IMR-90 (cell line): ENCODE measurements around the gene SNX32. TPM values are rescaled to one million over a fixed set of nuclear protein-coding genes. Genes with fewer than 3 reads are reported as not detected.

ENCODE experiments used
- ATAC-seq: fragments of 200-7000 bp; cut with Tn5 transposase; 2 replicates; pipeline ENCODE4 v1.9.1; 2020; ENCODE audit warnings: low read depth, mild to moderate bottlenecking, moderate library complexity
- BruUV-seq: library from RNA; stranded (reverse); fragments of 400-500 nt; replicated peaks from 2 replicates; lab custom pipeline; 2021; lab: Mats Ljungman, UMichigan
- CTCF ChIA-PET: fragments of 300-600 bp; formaldehyde crosslinking; extraction: SDS; loops from one replicate; lab custom pipeline; 2021; ENCODE audit warnings: antibody characterized with exemption; lab: Yijun Ruan, JAX
- POLR2A ChIA-PET: fragments of 300-600 bp; sonication (Branson Sonifier 250); formaldehyde crosslinking; loops from one replicate; lab custom pipeline; 2022; ENCODE audit warnings: antibody characterized with exemption; ENCODE audit not compliant: unreplicated experiment; lab: Charles Lee
- DNase-seq: peaks from one replicate; pipeline ENCODE4 v3.0.0; 2013
- H2AFZ ChIP-seq: replicated peaks from 2 replicates; pipeline ENCODE3; 2013; ENCODE audit warnings: low read length, mild to moderate bottlenecking; ENCODE audit not compliant: poor library complexity
- H2AK5ac ChIP-seq: 2 replicates; pipeline ENCODE4 v1.6.1; 2013; ENCODE audit warnings: low read depth, low read length, inconsistent platforms
- H2AK9ac ChIP-seq: replicated peaks from 2 replicates; pipeline ENCODE3; 2013; ENCODE audit warnings: mild to moderate bottlenecking, low read depth, low read length, moderate library complexity; ENCODE audit not compliant: poor library complexity
- H2BK120ac ChIP-seq: 2 replicates; pipeline ENCODE4 v1.6.1; 2013; ENCODE audit warnings: low read depth, low read length, inconsistent platforms
- H2BK15ac ChIP-seq: 3 replicates; pipeline ENCODE4 v1.6.1; 2013; ENCODE audit warnings: low read depth, low read length, inconsistent platforms
- H2BK20ac ChIP-seq: 2 replicates; pipeline ENCODE4 v1.6.1; 2013; ENCODE audit warnings: low read depth, mild to moderate bottlenecking, inconsistent platforms, low read length, moderate library complexity
- H2BK5ac ChIP-seq: 2 replicates; pipeline ENCODE4 v1.6.1; 2013; ENCODE audit warnings: mild to moderate bottlenecking, low read depth, low read length, inconsistent platforms; ENCODE audit not compliant: poor library complexity, severe bottlenecking
- H3K14ac ChIP-seq: replicated peaks from 2 replicates; pipeline ENCODE4 v1.6.1; 2013; ENCODE audit warnings: low read depth, low read length, inconsistent platforms
- H3K18ac ChIP-seq: 2 replicates; pipeline ENCODE4 v1.6.1; 2013; ENCODE audit warnings: low read depth, low read length, control low read depth
- H3K23ac ChIP-seq: 2 replicates; pipeline ENCODE4 v1.6.1; 2013; ENCODE audit warnings: low read depth, low read length, inconsistent platforms
- H3K27ac ChIP-seq: 2 replicates; pipeline ENCODE4 v1.5.1; 2013; ENCODE audit warnings: mild to moderate bottlenecking, control low read depth, low read length; ENCODE audit not compliant: insufficient read depth
- H3K27me3 ChIP-seq: 2 replicates; pipeline ENCODE4 v1.6.1; 2013; ENCODE audit warnings: low read length; ENCODE audit not compliant: control insufficient read depth, insufficient read depth
- H3K36me3 ChIP-seq: 2 replicates; pipeline ENCODE4 v1.6.1; 2013; ENCODE audit warnings: low read length, mixed read lengths; ENCODE audit not compliant: control insufficient read depth, insufficient read depth
- H3K4ac ChIP-seq: 2 replicates; pipeline ENCODE4 v1.6.1; 2013; ENCODE audit warnings: low read depth, low read length, inconsistent platforms
- H3K4me1 ChIP-seq: 2 replicates; pipeline ENCODE4 v1.6.1; 2013; ENCODE audit warnings: low read length, mixed read lengths; ENCODE audit not compliant: control insufficient read depth, insufficient read depth
- H3K4me2 ChIP-seq: 2 replicates; pipeline ENCODE4 v1.6.1; 2013; ENCODE audit warnings: low read depth, mild to moderate bottlenecking, control low read depth, low read length, moderate library complexity
- H3K4me3 ChIP-seq: 2 replicates; pipeline ENCODE4 v1.5.1; 2013; ENCODE audit warnings: low read depth, mild to moderate bottlenecking, control low read depth, low read length, moderate library complexity; ENCODE audit not compliant: insufficient read depth
- H3K56ac ChIP-seq: 2 replicates; pipeline ENCODE4 v1.6.1; 2013; ENCODE audit warnings: low read length, inconsistent platforms; ENCODE audit not compliant: insufficient read depth; ENCODE audit errors: extremely low read depth
- H3K79me1 ChIP-seq, 2 experiments: 2 replicates each; pipeline ENCODE4 v1.6.1; 2013; ENCODE audit warnings: low read length in 2 of 2, inconsistent platforms in 1 of 2, low read depth in 1 of 2
- H3K9ac ChIP-seq: 2 replicates; pipeline ENCODE4 v1.6.1; 2013; ENCODE audit warnings: low read depth, low read length, control low read depth
- H3K9me1 ChIP-seq: 2 replicates; pipeline ENCODE4 v1.6.1; 2013; ENCODE audit warnings: low read length, inconsistent platforms; ENCODE audit not compliant: insufficient read depth
- H3K9me3 ChIP-seq: 2 replicates; pipeline ENCODE4 v1.6.1; 2013; ENCODE audit warnings: low read length; ENCODE audit not compliant: control insufficient read depth, insufficient read depth
- H4K20me1 ChIP-seq: 2 replicates; pipeline ENCODE4 v1.6.1; 2013; ENCODE audit warnings: low read length, inconsistent platforms; ENCODE audit not compliant: insufficient read depth
- H4K5ac ChIP-seq: 2 replicates; pipeline ENCODE4 v1.6.1; 2013; ENCODE audit warnings: mild to moderate bottlenecking, low read depth, low read length, control low read depth
- H4K8ac ChIP-seq, 2 experiments: 2 replicates each; pipeline ENCODE4 v1.6.1; 2013; ENCODE audit warnings: low read depth in 2 of 2, low read length in 2 of 2, control low read depth in 1 of 2, inconsistent platforms in 1 of 2
- H4K91ac ChIP-seq: 2 replicates; pipeline ENCODE4 v1.6.1; 2013; ENCODE audit warnings: low read depth, low read length, inconsistent platforms; ENCODE audit not compliant: insufficient read depth
- BHLHE40 ChIP-seq: fragments of 150-350 bp; IDR thresholded peaks from 2 replicates; pipeline ENCODE4 v1.6.1; 2016; ENCODE audit warnings: mild to moderate bottlenecking, low read depth, low read length
- CEBPB ChIP-seq: IDR thresholded peaks from 2 replicates; pipeline ENCODE4 v1.6.1; 2012; ENCODE audit warnings: low read depth, low read length, improper control_type of control experiment
- CHD1 ChIP-seq: IDR thresholded peaks from 2 replicates; pipeline ENCODE4 v1.6.1; 2012; ENCODE audit warnings: low read depth, low read length, improper control_type of control experiment
- FOS ChIP-seq: fragments of 150-350 bp; IDR thresholded peaks from 2 replicates; pipeline ENCODE4 v1.6.1; 2016; ENCODE audit warnings: low read depth, low read length
- MAFK ChIP-seq: IDR thresholded peaks from 2 replicates; pipeline ENCODE4 v1.6.1; 2012; ENCODE audit warnings: low read depth, low read length, improper control_type of control experiment
- MAZ ChIP-seq: IDR thresholded peaks from 2 replicates; pipeline ENCODE4 v1.6.1; 2012; ENCODE audit warnings: low read depth, mild to moderate bottlenecking, low read length, improper control_type of control experiment, moderate library complexity, borderline replicate concordance
- MXI1 ChIP-seq: IDR thresholded peaks from 2 replicates; pipeline ENCODE4 v1.6.1; 2012; ENCODE audit warnings: low read depth, mild to moderate bottlenecking, low read length, moderate library complexity, borderline replicate concordance
- RCOR1 ChIP-seq: IDR thresholded peaks from 2 replicates; pipeline ENCODE4 v1.6.1; 2012; ENCODE audit warnings: mild to moderate bottlenecking, low read length, improper control_type of control experiment; ENCODE audit not compliant: insufficient replicate concordance
- RFX5 ChIP-seq: IDR thresholded peaks from 2 replicates; pipeline ENCODE4 v1.8.0; 2012; ENCODE audit warnings: low read depth, mild to moderate bottlenecking, low read length, moderate library complexity
- SMC3 ChIP-seq: fragments of 150-350 bp; IDR thresholded peaks from 2 replicates; pipeline ENCODE4 v1.6.1; 2016; ENCODE audit warnings: low read depth, mild to moderate bottlenecking, antibody characterized with exemption, low read length, moderate library complexity
- WGBS, 2 experiments: methylation state at CpG; one replicate each; pipeline versions ENCODE4 v1.1.5 to v1.1.7; 2013; ENCODE audit warnings: missing lambda C conversion rate in 2 of 2; ENCODE audit not compliant: insufficient read length in 1 of 2; ENCODE audit errors: extremely low coverage in 2 of 2; 5-methylcytosine and 5-hydroxymethylcytosine counted together
- dilution Hi-C: fragments of 300-500 bp; cut with HindIII; formaldehyde crosslinking; loops from one replicate; pipeline ENCODE4 v1.14.3; 2018; ENCODE audit warnings: low sequenced_read_pairs; ENCODE audit not compliant: unreplicated experiment
- in situ Hi-C: fragments of 300-500 bp; cut with MboI; formaldehyde crosslinking; loops from 3 replicates; pipeline ENCODE4 v1.14.3; 2019; ENCODE audit warnings: low sequenced_read_pairs, inconsistent platforms, mixed read lengths
- intact Hi-C: fragments of 100-400 bp; cut with micrococcal nuclease; formaldehyde crosslinking; loops from 2 replicates; pipeline ENCODE4 v1.10.0; 2022
- polyA plus RNA-seq, 3 experiments: library from polyadenylated mRNA; depleted of rRNA; stranded (reverse); fragments of >200 nt; gene quantifications; 2 replicates each; pipeline ENCODE4 v1.2.3, GENCODE V29; 2012; ENCODE audit warnings: low replicate concordance in 1 of 3
- total RNA-seq: library from RNA; depleted of rRNA; stranded (reverse); fragments of >200 nt; gene quantifications from 2 replicates; pipeline ENCODE4 v1.2.3, GENCODE V29; 2012
- TF ChIP-seq, protein P1 (sequence below): conservative IDR thresholded peaks from 2 replicates; pipeline ENCODE4 v1.5.1; 2012; ENCODE audit warnings: mild to moderate bottlenecking, low read depth, low read length, improper control_type of control experiment
- TF ChIP-seq, protein P2 (sequence below): fragments of 150-350 bp; IDR thresholded peaks from 2 replicates; pipeline ENCODE4 v1.6.1; 2016; ENCODE audit warnings: low read depth, mild to moderate bottlenecking, low read length, moderate library complexity, borderline replicate concordance
- TF ChIP-seq, protein P3 (sequence below): fragments of 150-350 bp; IDR thresholded peaks from 2 replicates; pipeline ENCODE4 v1.6.1; 2017; ENCODE audit warnings: mild to moderate bottlenecking, antibody characterized with exemption, low read length, low read depth

SNX32 gene
- total and polyA plus RNA-seq, 2 of the 4 experiments (the other 2 are of a cell fraction) = 0.36 to 0.79 TPM

DNA sequence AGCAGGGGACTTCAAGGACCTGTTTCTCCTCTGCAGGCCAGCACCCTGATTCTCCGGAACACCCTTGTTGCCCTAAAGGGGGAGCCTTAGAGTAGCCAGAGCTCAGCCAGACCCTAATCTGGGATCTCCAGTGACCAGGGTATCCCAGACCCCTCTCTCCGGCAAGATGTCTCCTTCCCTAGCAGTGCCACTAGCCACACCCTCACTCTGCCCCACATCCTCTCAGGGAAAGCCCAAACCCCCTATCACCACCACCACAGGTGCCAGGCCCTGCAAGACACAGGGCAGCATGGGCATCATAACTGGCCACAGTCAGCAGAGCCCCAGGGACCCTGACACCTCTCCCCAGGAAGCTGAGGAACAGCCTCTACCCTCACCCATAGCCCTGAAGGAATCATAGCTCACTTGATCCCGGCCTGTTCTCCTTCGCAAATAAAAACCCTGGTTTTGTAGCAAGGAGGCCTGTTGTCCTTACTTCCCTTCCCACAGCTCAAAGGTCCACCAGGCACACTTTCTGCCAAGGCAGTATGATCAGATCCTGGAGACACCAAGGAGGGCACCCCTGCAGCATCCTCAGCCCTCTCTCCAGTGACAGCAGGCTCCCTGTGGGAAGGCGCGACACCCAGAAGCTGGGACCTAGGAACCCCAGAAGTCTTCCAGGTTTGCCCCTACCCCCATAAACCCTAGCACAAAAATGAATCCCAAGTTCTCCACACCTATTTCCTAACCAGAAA, 19.6 kb downstream of the SNX32 start (continued):
- TF ChIP-seq, protein P1, sequence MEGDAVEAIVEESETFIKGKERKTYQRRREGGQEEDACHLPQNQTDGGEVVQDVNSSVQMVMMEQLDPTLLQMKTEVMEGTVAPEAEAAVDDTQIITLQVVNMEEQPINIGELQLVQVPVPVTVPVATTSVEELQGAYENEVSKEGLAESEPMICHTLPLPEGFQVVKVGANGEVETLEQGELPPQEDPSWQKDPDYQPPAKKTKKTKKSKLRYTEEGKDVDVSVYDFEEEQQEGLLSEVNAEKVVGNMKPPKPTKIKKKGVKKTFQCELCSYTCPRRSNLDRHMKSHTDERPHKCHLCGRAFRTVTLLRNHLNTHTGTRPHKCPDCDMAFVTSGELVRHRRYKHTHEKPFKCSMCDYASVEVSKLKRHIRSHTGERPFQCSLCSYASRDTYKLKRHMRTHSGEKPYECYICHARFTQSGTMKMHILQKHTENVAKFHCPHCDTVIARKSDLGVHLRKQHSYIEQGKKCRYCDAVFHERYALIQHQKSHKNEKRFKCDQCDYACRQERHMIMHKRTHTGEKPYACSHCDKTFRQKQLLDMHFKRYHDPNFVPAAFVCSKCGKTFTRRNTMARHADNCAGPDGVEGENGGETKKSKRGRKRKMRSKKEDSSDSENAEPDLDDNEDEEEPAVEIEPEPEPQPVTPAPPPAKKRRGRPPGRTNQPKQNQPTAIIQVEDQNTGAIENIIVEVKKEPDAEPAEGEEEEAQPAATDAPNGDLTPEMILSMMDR = no peak

DNA sequence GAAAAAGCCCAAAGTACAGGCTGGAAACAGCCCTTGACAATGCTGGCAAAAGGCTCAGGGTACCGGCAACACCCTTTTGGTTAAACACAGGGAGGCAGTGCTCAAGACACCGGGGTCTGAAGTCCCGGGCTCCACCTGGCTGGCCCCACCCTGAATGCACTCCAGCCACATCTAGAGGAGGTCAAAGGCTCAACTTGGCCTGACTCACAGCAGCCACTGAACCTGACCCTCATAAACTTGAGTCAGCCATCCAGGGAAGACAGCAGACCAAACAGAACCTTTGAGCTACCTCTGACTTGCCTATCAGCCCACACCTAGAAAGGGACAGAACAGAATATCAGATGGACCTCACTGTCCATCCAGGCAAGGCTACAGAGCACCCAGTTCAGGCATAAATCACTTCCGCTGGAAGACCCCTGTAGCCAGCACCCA, 20.4 kb downstream of the SNX32 start:
- Histone ChIP-seq H2AK5ac (no peak overlapping the region), H4K5ac (no peak overlapping the region), H3K27me3 (no peaks in the 10 kb centered on the region), H3K9me1 (peaks cover 29% of the 10 kb centered on the region), H2BK120ac (no peak overlapping the region), H3K18ac (no peak overlapping the region), H3K36me3 (peaks cover 59% of the 10 kb centered on the region), H3K9ac (no peak overlapping the region), H3K23ac (no peak overlapping the region), H3K56ac (no peak overlapping the region), H3K79me1 (peaks cover 20 to 60% of the 10 kb centered on the region in 2 experiments), H3K4ac (no peak overlapping the region), H3K4me2 (no peak overlapping the region), H3K27ac (no peak overlapping the region), H2BK20ac (no peak overlapping the region), H3K14ac (no peak overlapping the region), H2BK15ac (no peak overlapping the region), H3K4me1 (peaks cover 4% of the 10 kb centered on the region), H4K91ac (no peak overlapping the region), H3K9me3 (no peaks in the 10 kb centered on the region), H4K8ac (no peak overlapping the region), H2AFZ (no peak overlapping the region), H3K4me3 (no peak overlapping the region), H2BK5ac (no peak overlapping the region), H4K20me1 (peaks cover 79% of the 10 kb centered on the region), H2AK9ac (no peak overlapping the region)
- intact Hi-C loops = no loop called here
- WGBS, 2 experiments = 100% methylated on average over 1 of the region's 4 CpGs; no CpG with 5 or more reads in 1 of the 2 experiments
- ChIA-PET POLR2A (no interaction called here), CTCF (no interaction called here)
- dilution Hi-C loops = no loop called here
- ATAC-seq = no peak
- no peak for DNase-seq
- no TSS peak for BruUV-seq
- in situ Hi-C loops = no loop called here
- no peak for TF ChIP-seq RFX5
- TF ChIP-seq, protein P2, sequence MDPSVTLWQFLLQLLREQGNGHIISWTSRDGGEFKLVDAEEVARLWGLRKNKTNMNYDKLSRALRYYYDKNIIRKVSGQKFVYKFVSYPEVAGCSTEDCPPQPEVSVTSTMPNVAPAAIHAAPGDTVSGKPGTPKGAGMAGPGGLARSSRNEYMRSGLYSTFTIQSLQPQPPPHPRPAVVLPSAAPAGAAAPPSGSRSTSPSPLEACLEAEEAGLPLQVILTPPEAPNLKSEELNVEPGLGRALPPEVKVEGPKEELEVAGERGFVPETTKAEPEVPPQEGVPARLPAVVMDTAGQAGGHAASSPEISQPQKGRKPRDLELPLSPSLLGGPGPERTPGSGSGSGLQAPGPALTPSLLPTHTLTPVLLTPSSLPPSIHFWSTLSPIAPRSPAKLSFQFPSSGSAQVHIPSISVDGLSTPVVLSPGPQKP = no peak
- no peak for TF ChIP-seq FOS
- TF ChIP-seq MXI1 = no peak
- TF ChIP-seq CEBPB = no peak
- TF ChIP-seq, protein P3, sequence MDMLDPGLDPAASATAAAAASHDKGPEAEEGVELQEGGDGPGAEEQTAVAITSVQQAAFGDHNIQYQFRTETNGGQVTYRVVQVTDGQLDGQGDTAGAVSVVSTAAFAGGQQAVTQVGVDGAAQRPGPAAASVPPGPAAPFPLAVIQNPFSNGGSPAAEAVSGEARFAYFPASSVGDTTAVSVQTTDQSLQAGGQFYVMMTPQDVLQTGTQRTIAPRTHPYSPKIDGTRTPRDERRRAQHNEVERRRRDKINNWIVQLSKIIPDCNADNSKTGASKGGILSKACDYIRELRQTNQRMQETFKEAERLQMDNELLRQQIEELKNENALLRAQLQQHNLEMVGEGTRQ = no peak
- TF ChIP-seq CHD1 = no peak
- no peak for TF ChIP-seq MAFK
- TF ChIP-seq MAZ = no peak
- no peak for TF ChIP-seq RCOR1
- TF ChIP-seq BHLHE40 = no peak
- TF ChIP-seq SMC3 = no peak
